Stimulated activated CD4-positive, alpha-beta T cell treated with anti-CD3 and anti-CD28 coated beads, Interleukin-1b, Interleukin-23, amount 100 ng/mL, for 1 hour (primary cell): ENCODE results near the gene WSB1.
"Not testable (repeated sequence)": the region's sequence is repeated elsewhere in the genome, so short reads cannot be mapped to it uniquely, and the experiment has no call there.

Experiments used
- DNase-seq, 2 donors: peaks; one replicate each; pipeline ENCODE4 v3.0.0-alpha.2; 2020; ENCODE audit warnings: low read depth in 2 of 2

WSB1 gene, protein sequence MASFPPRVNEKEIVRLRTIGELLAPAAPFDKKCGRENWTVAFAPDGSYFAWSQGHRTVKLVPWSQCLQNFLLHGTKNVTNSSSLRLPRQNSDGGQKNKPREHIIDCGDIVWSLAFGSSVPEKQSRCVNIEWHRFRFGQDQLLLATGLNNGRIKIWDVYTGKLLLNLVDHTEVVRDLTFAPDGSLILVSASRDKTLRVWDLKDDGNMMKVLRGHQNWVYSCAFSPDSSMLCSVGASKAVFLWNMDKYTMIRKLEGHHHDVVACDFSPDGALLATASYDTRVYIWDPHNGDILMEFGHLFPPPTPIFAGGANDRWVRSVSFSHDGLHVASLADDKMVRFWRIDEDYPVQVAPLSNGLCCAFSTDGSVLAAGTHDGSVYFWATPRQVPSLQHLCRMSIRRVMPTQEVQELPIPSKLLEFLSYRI

DNA sequence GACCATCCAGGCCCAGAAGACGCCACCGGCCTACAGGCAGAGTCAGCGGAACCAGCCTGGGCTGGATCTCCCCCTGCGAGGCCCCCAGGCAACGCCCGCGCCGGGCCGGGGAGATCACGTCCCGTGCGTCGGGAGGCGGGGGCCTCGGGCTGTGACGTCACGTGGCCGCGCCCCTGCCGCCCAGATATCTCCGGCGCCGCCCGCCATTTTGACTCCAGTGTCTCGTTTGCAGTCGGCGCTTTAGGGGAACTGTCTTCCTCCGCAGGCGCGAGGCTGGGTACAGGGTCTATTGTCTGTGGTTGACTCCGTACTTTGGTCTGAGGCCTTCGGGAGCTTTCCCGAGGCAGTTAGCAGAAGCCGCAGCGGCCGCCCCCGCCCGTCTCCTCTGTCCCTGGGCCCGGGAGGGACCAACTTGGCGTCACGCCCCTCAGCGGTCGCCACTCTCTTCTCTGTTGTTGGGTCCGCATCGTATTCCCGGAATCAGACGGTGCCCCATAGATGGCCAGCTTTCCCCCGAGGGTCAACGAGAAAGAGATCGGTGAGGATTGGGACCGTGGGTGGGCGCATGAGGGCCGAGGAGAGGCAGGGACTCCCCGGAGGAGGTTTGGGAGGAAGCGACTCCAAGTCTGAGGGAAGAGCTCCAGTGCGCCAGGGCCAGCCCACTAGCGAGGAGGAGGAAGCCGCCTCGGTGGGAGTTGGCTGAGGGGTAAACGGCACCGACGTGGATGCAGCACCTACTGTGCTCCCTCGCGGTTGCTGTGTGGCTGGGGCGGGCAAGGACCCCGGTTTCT lies at the start of gene WSB1:
WSB1 (plus strand) TSS at position 217 of the 791 bp plus-strand sequence; CDS start at position 499, 282 bp downstream.
- peak; percentile 80 to 83 for DNase-seq

DNA sequence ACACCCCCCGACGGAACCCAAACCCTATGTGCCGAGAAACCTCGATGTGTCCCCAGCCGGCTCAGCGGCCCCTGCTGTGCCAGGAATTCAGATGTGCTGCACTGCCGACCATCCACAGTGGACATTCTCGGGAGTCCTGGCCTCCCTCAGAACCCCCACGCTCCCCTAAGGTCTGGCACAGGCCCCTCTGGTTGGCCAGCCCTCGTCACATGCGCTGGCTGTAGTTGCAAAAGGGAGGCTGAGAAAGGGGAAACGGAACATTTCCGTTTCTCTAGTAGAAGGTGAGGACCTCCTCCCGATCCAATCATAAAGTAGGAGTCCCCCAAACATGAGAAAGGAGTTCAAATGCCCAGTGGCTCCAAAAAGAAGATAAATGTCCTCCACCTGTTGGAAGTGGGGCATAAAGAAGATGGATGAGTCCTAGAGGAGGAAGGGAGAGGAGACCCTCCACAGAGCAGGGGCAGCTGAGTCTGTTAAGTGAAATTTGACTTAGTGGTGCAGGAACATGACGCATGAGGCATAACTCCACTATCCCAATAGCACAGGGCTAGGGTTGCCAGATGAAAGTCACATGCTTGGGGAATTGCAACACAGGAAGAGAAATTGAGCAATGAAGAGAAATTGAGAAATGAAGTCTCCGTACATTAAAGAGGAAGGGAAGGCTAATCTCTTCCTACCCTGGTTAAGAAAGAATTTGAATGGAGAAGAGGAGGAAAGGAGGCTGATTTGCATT lies 49.3 kb upstream of the WSB1 start:
- no peak for DNase-seq

DNA sequence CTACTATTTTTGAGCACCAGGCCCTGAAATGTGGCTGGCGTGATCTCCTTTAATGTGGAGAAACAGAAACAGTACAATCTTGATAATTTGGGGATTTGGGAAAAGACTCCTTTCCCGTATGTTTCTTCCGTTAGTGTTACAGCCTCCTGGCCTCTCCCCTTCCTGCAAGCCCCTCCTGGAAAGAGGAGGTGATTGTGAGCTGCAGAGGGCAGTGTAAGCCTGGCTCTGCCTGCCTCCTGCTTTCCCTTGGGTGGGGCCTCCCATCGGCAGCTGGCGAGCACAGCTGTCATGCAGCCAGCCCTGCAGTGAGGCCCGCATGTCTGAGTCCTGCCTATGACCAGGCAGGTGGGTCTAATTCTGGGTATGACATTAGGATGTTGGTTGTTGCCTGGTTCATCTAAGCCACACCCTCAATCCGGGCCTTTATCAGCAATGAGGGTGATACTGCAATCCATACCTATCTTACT lies 48.7 kb upstream of the WSB1 start:
- no peak for DNase-seq

DNA sequence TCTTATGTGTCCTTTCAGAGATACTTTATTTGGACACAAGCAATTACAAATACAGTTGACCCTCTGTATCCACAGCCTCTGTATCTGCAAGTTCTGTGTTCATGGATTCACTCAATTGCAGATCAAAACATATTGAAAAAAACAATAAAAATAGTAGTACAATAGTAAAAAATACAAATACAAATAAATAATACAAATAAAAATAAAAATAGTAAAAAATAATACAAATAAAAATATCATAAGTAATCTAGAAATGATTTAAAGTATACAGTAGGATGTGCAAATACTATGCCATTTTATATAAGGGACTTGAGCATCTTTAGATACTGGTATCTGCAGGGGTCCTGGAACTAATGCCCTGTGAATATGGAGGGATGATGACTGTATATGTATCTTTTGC lies 47.4 kb upstream of the WSB1 start:
- no peak for DNase-seq

DNA sequence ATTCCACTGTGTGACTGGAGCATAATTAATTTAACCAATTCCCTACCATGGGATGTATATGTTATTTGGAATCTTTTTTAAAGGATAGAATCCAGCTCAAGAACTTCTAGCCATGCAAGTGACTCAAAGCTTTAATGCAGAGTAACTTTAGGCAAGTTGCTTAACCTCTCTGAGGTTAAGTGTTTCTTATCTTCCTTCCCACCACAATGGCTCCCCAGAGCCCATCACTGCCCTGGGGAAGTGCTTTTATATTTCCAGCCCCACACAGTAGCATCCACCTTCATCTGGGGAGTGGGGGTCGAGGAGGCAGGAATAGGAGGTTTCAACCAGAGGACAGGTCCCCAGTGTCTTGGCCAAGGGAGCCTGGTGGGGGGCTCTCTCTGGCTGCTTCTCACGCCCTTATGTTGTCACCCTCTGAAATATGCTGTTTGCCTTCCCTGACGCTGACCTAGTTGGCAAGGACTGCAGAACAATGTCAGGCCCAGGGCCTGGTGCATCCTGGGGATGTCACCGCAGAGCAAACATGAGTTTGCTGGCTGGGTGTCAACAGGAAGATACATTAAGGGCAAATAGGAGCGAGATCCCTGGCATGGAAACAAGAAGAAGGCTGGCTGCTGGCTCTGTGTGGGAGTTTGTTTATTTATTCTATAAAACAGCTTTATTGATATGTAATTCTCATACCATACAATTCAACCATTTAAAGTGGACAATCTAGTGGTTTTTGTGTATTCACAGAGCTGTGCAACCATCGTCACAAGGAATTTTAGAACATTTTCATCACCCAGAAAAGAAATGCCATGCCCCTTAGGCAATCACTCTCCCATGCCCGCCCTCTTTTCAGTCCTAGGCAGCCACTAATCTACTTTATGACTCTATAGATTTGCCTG lies 46.6 kb upstream of the WSB1 start:
- no peak for DNase-seq

DNA sequence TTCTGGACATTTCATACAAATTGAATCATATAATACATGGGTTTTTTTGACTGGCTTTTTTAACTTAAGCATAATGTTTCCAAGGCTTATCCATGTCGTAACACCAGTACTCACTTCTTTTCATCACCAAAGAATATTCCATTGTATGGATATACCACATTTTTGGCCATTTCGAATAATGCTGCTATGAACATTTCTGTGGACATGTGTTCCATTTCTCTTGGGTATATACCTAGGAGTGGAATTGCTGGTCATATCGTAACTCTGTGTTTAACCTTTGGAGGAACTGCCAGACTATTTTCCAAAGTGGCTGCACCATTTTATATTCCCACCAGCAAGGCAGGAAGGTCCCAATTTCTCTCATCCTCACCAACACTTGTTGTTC lies 46.0 kb upstream of the WSB1 start:
- DNase-seq, result no peak

DNA sequence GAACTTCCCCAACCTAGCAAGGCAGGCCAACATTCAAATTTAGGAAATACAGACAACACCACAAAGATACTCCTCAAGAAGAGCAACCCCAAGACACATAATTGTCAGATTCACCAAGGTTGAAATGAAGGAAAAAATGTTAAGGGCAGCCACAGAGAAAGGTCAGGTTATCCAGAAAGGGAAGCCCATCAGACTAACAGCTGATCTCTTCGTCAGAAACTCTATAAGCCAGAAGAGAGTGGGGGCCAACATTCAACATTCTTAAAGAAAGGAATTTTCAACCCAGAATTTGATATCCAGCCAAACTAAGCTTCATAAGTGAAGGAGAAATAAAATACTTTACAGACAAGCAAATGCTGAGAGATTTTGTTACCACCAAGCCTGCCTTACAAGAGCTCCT lies 43.1 kb upstream of the WSB1 start:
- not testable (repeated sequence) for DNase-seq

DNA sequence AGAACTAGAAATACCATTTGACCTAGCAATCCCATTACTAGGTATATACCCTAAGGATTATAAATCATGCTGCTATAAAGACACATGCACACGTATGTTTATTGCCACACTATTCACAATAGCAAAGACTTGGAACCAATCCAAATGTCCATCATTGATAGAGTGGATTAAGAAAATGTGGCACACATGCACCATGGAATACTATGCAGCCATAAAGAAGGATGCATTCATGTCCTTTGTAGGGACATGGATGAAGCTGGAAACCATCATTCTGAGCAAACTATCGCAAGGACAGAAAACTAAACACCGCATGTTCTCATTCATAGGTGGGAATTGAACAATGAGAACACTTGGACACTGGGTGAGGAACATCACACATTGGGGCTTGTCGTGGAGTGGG lies 39.1 kb upstream of the WSB1 start:
- not testable (repeated sequence) for DNase-seq

DNA sequence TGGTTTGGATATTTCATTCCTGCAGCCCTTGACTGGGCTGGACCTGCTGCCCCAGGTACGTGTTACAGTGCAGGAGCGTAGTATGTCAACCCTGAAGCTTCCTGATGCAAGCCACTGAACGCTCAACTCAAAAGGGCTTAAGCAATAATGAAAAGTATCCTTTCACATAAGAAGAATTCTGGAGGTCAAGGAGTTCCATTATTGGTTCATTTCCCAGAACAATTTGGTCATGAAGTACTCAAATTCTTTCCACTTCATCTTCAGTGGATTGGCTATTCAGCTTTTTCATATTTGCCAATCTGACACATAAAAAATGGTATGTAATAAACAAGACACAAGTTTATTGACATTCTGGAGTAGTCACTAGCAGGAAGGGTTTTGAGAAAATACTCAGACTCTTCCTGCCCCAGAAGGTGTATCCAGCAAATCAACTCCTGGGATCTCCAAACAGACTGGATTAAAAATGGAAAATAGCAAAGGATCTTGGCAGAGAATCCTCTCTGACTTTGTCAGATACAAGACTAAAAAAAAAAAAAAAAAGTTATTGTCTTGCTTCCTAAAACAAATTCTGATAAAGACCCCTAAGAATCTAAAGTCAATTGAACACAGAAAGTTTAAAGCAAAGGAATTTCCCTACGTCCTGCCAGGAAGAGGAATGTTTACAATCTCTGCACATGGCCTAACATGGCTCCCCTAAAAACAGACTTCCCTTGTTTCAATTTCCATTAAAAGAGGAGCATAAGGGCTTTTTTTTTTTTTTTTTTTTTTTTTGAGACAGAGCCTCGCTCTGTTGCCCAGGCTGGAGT lies 37.5 kb upstream of the WSB1 start:
- no peak for DNase-seq

DNA sequence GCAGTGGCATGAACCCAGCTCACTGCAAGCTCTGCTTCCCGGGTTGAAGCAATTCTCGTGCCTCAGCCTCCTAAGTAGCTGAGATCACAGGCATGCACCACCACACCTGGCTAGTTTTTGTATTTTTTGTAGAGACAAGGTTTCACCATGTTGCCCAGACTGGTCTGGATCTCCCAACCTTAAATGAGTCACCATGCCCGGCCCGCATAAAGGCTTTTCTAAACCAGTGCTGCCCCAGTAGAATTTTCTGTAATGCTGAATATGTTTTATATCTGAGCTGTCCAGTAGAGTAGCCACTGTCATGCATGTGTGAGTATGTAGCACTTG lies 36.9 kb upstream of the WSB1 start:
- DNase-seq, result no peak

DNA sequence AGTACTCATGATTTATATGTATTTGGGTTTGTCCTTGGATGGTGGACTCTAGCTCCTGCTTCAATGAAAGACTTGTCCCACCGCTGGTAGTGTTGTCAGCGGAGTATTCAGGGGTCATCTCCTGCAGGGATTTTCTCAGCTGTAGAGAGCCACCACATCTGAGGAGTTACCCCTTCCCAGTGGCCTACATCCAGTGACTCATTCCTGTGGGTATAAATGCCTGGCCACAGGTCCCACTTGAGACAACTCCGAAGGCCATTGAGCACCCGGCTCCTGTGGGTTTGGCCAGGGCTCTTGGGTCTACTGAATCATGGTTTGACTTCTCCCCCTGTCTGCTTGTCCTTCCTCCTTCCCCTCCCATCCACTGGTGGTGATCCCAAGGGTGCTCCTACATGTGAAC lies 34.6 kb upstream of the WSB1 start:
- no peak for DNase-seq

DNA sequence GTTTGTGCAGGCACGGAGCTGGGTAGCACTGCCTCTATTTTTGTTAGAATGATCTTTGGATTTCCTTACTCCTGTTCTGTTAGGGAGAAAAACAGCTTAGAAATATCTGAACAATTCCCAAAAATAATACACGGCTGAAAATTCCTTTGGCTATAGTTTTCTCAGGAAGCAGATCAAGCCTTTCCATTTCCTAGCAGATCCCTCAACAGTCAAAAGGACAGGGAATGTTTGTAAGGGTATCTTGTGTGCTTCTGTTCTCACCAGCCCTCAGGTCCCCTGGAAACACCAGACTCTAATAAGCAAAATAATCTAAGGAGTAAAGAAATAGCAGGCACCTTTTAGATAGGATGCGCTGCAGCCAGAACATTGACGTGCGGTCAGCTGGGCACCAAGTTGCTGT lies 30.5 kb upstream of the WSB1 start:
- DNase-seq, result no peak

DNA sequence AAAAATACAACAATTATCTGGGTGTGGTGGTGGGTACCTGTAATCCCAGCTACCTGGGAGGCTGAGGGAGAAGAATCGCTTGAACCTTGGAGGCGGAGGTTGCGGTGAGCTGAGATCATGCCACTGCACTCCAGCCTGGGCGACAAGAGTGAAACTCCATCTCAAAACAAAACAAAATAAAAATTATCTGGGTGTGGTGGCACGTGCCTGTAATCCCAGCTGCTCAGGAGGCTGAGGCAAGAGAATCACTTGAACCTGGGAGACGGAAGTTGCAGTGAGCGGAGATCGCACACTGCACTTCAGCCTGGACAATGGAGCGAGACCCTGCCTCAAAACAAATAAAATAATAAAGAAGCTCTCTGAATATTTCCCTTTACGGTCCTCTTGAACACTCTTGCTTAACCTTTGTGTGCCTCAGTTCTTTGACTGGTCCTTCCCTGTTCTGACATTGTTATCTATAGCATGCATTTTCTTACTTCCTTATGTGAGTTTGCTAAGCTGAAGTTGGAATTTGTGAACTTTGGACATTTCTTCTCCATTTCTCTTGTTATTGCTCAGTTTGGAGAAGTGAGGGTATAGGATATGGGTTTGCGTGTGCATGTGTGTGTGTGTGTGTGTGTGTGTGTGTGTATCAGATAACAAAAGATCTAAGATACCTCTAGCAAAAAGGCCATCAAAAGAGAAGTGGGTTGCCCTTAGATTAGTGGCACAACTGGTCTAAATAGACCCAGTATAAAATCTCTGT lies 29.7 kb upstream of the WSB1 start:
- DNase-seq, result no peak

DNA sequence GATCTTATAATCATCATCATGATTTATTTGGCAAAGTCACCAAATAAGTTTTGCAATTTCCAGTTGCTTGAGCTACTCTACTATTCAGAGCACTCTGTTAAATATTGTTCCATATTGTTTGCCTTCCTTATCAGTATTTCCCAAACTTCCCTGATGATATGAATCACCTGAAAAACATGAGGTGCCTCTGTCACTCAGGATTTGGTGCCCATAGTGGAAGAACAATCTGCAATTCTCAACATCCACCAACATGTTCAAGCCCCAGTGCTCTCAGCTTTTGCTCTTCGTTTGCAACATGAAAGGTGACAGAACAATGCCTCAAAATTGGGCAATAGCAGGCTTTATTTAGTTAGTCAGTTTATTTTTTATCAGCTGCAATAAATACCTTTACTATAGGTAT lies 28.6 kb upstream of the WSB1 start:
- no peak for DNase-seq

DNA sequence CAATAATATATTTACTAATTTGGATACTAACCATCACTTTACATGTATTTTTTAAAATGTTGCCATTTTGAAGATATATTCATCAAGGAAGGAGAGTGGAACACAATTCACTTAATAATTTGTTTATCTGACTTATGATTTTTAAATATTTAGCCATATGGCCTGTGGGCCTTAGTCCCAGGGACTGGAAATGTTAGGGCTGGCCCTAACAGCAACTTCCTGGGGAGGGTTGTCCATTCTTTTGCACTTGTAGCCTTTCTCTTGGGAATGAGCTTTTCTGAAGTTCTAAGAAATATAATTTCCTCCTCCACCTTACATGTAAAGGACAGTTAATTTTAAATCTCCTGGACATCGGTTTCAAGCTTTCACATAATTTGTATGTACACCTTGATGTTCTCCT lies 27.7 kb upstream of the WSB1 start:
- DNase-seq, result no peak

DNA sequence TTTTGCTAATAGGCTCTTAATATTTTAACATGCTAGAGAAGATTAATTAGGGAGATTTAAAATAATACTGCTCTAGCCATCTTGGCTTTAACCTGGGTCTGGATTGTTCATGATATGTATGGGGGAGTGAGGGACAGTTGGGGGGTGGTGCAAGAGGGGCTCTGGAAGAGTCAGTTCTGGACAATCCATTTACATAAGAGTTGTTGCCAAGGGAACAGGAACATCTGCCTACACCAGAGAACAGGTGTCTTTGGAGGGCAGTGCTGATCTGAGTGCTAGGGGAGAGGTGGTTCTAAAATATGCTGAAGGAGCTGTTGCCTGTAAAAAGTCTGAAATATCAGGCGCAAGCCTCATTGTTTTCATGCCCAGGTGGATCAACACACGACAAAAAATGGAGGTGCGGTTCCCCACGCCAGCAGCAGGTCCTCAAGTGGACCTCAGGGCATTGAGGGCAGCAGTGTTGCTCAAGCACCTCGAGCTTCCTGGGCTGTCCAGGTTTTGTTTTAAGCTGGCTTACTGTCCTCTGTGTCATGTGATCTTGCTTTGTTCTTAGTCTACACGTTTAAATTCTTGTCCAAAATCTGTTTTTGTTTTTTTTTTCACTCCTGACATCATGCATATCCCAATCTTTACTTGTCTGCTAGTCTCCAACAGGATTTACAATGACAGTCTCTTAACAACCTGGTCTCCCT lies 25.4 kb upstream of the WSB1 start:
- no peak for DNase-seq

DNA sequence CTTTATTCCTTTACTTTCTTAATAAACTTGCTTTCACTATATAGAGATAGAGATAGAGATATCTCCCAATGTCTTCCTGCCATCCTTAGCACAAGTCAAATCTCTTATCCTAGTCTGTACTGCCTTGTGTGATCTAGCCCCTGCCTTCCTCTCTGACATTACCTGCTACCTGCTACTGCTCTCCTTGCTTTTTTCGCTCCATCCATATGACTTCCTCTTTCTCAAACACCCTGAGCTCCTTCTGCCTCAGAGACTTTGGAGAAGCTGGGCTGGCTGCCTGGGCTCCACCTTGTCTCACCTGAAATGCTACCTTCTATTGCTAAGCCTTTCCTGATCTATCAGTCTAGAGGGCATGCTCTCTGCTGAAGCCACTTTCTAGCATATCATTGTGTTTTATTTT lies 24.7 kb upstream of the WSB1 start:
- DNase-seq, result no peak

DNA sequence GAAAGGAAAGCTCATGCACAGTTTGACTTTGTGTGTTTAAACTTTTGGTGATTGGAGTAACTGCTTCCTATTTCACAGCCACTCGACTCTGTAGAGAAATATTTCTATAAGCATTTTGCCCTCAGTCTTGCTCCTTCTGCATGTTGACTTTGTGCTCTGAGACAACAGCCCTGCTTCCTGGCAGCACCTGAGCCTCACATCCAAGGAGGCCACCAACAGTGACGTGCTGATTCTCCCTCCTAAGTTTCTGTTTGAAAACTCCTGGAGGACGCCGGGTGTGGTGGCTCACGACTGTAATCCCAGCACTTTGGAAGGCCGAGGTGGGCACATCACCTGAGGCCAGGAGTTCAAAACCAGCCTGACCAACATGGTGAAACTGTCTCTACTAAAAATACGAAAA lies 23.9 kb upstream of the WSB1 start:
- no peak for DNase-seq

DNA sequence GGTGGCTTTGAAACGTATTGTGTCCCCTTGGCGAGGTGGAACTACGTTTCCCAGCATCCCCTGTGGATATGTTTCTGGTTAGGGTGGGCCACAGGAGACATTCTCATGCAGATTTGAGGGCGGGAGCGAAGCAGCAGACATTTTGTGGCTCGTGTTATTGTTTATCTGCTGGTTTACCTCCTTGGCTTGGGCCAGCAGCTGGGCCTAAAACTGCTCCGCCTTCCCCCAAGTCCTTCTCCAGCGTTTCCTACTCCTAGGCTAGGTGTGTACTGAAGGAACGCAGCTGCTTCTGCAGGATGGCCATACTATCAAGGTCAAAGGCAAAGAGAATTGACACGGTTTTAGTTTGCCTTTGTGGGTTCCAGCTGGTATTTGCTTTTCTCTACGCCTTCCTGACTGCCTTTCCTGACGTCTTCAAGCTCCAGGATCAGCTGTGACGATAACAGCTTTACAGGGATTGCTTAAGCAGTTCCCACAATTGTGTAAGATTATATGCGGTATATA lies 17.2 kb upstream of the WSB1 start:
- no peak for DNase-seq
